ENCODE results near the gene IL1A. TPM values are rescaled to one million over a fixed set of nuclear protein-coding genes. Genes with fewer than 3 reads are reported as not detected.

IL1A gene
- total and polyA plus RNA-seq, 9 of the 15 experiments (the other 6 are each of a cell fraction or from before 2014, with no cell fraction given), result 0.03 to 0.27 (median 0.14) TPM; not detected in 2

GRCh38 chr2:112793449-112793978 is 9.2 kb upstream of the IL1A start (continued):
- no peak for TF ChIP-seq FOXM1 (IDR thresholded peaks at IDR 0.05; ENCODE audit: low read depth)
- TF ChIP-seq FOXM1 (CRISPR knock-in tag; IDR thresholded peaks at IDR 0.05; ENCODE audit: low read depth), result no peak
- TF ChIP-seq RBM39 (optimal IDR thresholded peaks at IDR 0.05; ENCODE audit: low read depth, low read length), result no peak
- no peak for TF ChIP-seq SRSF1 (IDR thresholded peaks at IDR 0.05; ENCODE audit: low read depth, low read length)
- peak; percentile 46 for TF ChIP-seq ZNF239 (CRISPR knock-in tag; IDR thresholded peaks at IDR 0.05)
- TF ChIP-seq, protein P1, sequence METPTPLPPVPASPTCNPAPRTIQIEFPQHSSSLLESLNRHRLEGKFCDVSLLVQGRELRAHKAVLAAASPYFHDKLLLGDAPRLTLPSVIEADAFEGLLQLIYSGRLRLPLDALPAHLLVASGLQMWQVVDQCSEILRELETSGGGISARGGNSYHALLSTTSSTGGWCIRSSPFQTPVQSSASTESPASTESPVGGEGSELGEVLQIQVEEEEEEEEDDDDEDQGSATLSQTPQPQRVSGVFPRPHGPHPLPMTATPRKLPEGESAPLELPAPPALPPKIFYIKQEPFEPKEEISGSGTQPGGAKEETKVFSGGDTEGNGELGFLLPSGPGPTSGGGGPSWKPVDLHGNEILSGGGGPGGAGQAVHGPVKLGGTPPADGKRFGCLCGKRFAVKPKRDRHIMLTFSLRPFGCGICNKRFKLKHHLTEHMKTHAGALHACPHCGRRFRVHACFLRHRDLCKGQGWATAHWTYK (CRISPR knock-in tag; IDR thresholded peaks at IDR 0.05), result peak; percentile 64; the same call in 1 of the 2 replicates
- no peak for TF ChIP-seq ATF3 (IDR thresholded peaks at IDR 0.05)
- no peak for TF ChIP-seq ATF3 (CRISPR knock-in tag; conservative IDR thresholded peaks at IDR 0.05)
- no peak for TF ChIP-seq HES1 (IDR thresholded peaks at IDR 0.05; ENCODE audit: low read depth)
- TF ChIP-seq ZNF609 (CRISPR knock-in tag; IDR thresholded peaks at IDR 0.05; ENCODE audit: borderline replicate concordance), result no peak
- no peak for TF ChIP-seq HDAC3 (IDR thresholded peaks at IDR 0.05; ENCODE audit: borderline replicate concordance, partially characterized antibody)
- TF ChIP-seq ETV6 (IDR thresholded peaks at IDR 0.05; ENCODE audit: borderline replicate concordance in 1 of 2, low read depth in 2 of 2, low read length in 1 of 2), result no peak
- no peak for TF ChIP-seq ETV6 (CRISPR knock-in tag; IDR thresholded peaks at IDR 0.05; ENCODE audit: borderline replicate concordance)
- TF ChIP-seq ZNF280B (CRISPR knock-in tag; IDR thresholded peaks at IDR 0.05), result no peak
- no peak for TF ChIP-seq ATF7 (IDR thresholded peaks at IDR 0.05)
- no peak for TF ChIP-seq ATF2 (CRISPR knock-in tag; IDR thresholded peaks at IDR 0.05)
- TF ChIP-seq NCOA1 (IDR thresholded peaks at IDR 0.05; ENCODE audit: low read depth), result no peak
- TF ChIP-seq NRF1 (conservative IDR thresholded peaks at IDR 0.05 in 1 of 2, IDR thresholded peaks at IDR 0.05 in 1 of 2), result no peak

Data from K562 (cell line).